ENCODE measurements around the gene FTCDNL1.

GRCh38 chr2:199868431-199869226 lies 17.6 kb upstream of the FTCDNL1 start:
- TF ChIP-seq CTCF (IDR thresholded peaks at IDR 0.05) (no peak), POLR2A (IDR thresholded peaks at IDR 0.05) (no peak)

Data from thyroid gland (tissue), 4 donors.